IPS DF 6.9 (cell line): ENCODE data around the gene SEC24C.

Source experiments
- DNase-seq: peaks from one replicate; pipeline ENCODE4 v3.0.0-alpha.2; 2013; ENCODE audit warnings: low read depth, low spot score
- H3K27ac ChIP-seq: one replicate; pipeline ENCODE4 v1.5.1; 2013; ENCODE audit warnings: low read length, control low read depth
- H3K27me3 ChIP-seq: 2 replicates; pipeline ENCODE4 v1.6.1; 2013; ENCODE audit warnings: mild to moderate bottlenecking, low read length; ENCODE audit not compliant: control insufficient read depth, insufficient read depth
- H3K36me3 ChIP-seq: 2 replicates; pipeline ENCODE4 v1.6.1; 2013; ENCODE audit warnings: low read length; ENCODE audit not compliant: control insufficient read depth, insufficient read depth
- H3K4me1 ChIP-seq: 2 replicates; pipeline ENCODE4 v1.6.1; 2013; ENCODE audit warnings: low read length; ENCODE audit not compliant: control insufficient read depth, insufficient read depth
- H3K4me3 ChIP-seq: 2 replicates; pipeline ENCODE4 v1.5.1; 2013; ENCODE audit warnings: mild to moderate bottlenecking, low read length
- H3K9me3 ChIP-seq: 2 replicates; pipeline ENCODE4 v1.6.1; 2013; ENCODE audit warnings: low read length, inconsistent platforms; ENCODE audit not compliant: control insufficient read depth, insufficient read depth
- WGBS: extraction: QIAGEN DNeasy Blood & Tissue Kit; methylation state at CpG from one replicate; pipeline ENCODE4 v1.1.7; 2013; ENCODE audit warnings: mixed read lengths, missing lambda C conversion rate; ENCODE audit not compliant: insufficient read length, insufficient coverage; 5-methylcytosine and 5-hydroxymethylcytosine counted together

Gene SEC24C

GRCh38 chr10:73806176-73806950 lies 62.2 kb downstream of the SEC24C start:
- Histone ChIP-seq H3K4me3 (no peak overlapping the region), H3K27me3 (no peaks in the 10 kb centered on the region), H3K9me3 (no peaks in the 10 kb centered on the region), H3K4me1 (no peaks in the 10 kb centered on the region; the same call in 1 of the 2 replicates), H3K36me3 (peaks cover 27% of the 10 kb centered on the region), H3K27ac (no peak overlapping the region)
- no peak for DNase-seq
- WGBS: no CpG with 5 or more reads among the region's 14 CpGs

DNA sequence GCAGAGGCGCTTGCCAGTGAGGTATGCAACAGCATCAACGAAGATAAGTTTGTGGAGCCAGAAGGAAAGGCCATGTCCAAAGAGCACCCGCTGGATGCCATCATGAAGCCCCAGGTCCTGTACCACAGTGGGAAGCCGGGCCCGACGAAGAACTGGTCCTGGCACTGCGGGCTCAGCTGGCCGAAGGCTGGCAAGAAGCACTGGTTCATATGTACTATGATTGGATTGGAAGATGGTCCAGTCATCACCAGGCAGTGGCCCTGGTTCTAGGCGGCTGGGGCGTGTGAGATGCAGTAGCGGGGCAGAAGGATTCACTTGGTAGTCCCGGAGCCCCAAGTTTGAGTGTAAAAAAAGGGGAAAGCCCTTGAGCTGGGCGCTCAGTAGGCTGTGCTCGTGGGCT lies 63.3 kb downstream of the SEC24C start:
- no peaks in the 10 kb centered on the region; the same call in 1 of the 2 replicates for H3K4me1 ChIP-seq
- peaks cover 23% of the 10 kb centered on the region for H3K36me3 ChIP-seq
- no peak for DNase-seq
- no peak overlapping the region for H3K4me3 ChIP-seq
- whole genome bisulfite sequencing: no CpG with 5 or more reads among the region's 14 CpGs
- no peaks in the 10 kb centered on the region for H3K27me3 ChIP-seq
- no peaks in the 10 kb centered on the region for H3K9me3 ChIP-seq
- H3K27ac ChIP-seq: no peak overlapping the region

DNA sequence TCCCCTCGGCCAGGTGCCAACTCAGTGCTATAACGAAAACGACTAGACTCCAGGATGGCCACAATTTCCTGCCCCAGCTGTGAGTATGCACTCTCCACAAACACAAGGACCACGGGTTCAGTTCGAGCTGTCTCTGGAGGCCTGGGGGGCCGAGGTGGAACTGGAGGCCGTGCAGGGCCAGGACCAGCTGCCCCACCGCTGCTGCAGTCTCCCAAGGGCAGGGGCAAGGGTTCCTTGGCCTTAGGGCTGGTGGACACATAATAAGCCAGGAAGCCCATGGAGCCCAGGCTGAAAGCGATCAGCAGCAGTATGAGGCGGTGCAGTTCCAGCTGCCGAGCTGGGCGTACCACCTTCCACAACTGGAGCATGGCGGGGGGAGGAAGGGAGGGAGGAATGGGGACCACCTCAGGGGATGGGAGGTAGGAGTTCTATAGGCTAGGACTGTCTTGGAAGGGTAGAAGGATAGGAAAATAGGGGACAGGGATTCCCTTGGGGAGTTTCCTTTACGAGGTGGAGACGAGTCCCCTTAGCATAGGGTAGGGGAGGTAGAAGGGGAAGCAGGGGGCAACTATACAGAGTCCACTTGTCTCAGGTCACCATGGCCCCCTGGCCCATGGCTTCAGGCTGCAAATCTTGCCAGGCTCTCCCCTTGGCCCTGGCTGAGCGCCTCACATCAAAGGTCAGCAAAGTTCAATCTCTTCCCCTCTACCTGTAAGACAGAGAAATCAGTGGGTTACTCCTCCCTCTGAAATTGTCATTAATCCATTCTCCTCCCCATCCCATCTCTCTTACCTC lies 64.0 kb downstream of the SEC24C start:
- no peak overlapping the region for H3K4me3 ChIP-seq
- H3K4me1 ChIP-seq: no peaks in the 10 kb centered on the region; the same call in 1 of the 2 replicates
- H3K27me3 ChIP-seq: no peaks in the 10 kb centered on the region
- WGBS: no CpG with 5 or more reads among the region's 16 CpGs
- H3K27ac ChIP-seq: no peak overlapping the region
- H3K36me3 ChIP-seq: peaks cover 15% of the 10 kb centered on the region
- H3K9me3 ChIP-seq: no peaks in the 10 kb centered on the region
- DNase-seq: no peak

DNA sequence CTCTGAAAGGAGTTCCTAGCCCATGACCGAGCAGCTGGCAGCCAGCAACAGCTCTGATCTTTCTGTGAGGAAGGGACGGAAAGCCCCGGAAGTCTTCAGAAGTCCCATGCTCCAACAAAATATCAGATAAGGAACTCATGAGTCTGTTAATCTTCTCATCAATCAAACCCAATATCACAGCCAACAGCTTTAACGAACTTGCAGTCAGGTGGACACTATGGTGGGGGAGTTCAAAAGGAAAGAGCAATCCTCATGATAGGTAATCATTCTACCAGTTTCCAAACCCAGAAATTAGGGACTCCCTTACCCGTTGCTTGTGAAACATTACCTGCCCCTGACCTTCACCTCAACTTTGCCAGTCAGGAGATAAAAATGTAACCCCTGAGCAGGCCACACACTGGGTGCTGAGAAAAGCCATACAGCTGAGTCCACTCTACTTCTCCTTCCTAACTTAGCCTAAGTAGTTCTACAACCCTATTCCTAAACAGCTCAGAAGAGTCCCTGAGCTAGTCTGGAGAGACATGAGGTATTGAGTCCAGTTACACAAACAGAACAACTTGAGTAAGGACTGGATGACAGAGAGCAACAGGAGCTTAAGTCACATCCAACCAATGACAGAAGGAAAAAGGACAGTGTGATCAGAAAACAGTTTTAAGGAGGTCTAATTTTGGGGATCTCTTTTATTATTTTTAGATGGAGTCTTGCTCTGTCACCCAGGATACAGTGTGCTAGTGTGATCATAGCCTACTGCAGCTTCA lies 65.1 kb downstream of the SEC24C start:
- no CpG with 5 or more reads among the region's 5 CpGs for WGBS

GRCh38 chr10:73810358-73810734 lies 66.2 kb downstream of the SEC24C start:
- H3K27ac ChIP-seq: no peak overlapping the region

More for the DNA sequence above, 65.1 kb downstream of the SEC24C start:
- Histone ChIP-seq H3K27me3 (no peaks in the 10 kb centered on the region), H3K36me3 (peaks cover 9% of the 10 kb centered on the region), H3K4me3 (no peak overlapping the region), H3K4me1 (no peaks in the 10 kb centered on the region; the same call in 1 of the 2 replicates), H3K27ac (no peak overlapping the region), H3K9me3 (no peaks in the 10 kb centered on the region)
- DNase-seq: no peak

GRCh38 chr10:73810735-73811465 lies 66.7 kb downstream of the SEC24C start:
- no CpG with 5 or more reads among the region's 63 CpGs for WGBS
- no peak for DNase-seq

More at GRCh38 chr10:73810358-73810734, 66.2 kb downstream of the SEC24C start:
- no CpG with 5 or more reads among the region's 7 CpGs for WGBS
- Histone ChIP-seq H3K4me3 (no peak overlapping the region; the same call in 1 of the 2 replicates), H3K9me3 (no peaks in the 10 kb centered on the region), H3K4me1 (no peaks in the 10 kb centered on the region; the same call in 1 of the 2 replicates), H3K27me3 (no peaks in the 10 kb centered on the region), H3K36me3 (peaks cover 8% of the 10 kb centered on the region)
- no peak for DNase-seq

GRCh38 chr10:73812657-73813056 lies 68.5 kb downstream of the SEC24C start:
- Histone ChIP-seq H3K36me3 (peaks cover 11% of the 10 kb centered on the region), H3K9me3 (no peaks in the 10 kb centered on the region), H3K27me3 (no peaks in the 10 kb centered on the region), H3K4me3 (no peak overlapping the region), H3K4me1 (no peaks in the 10 kb centered on the region; the same call in 1 of the 2 replicates), H3K27ac (no peak overlapping the region)
- DNase-seq: no peak
- no CpG with 5 or more reads among the region's 4 CpGs for WGBS

More at GRCh38 chr10:73810735-73811465, 66.7 kb downstream of the SEC24C start:
- H3K4me3 ChIP-seq: peak overlapping the region; percentile 76
- peaks cover 4% of the 10 kb centered on the region for H3K36me3 ChIP-seq
- H3K9me3 ChIP-seq: no peaks in the 10 kb centered on the region
- H3K27ac ChIP-seq: no peak overlapping the region
- no peaks in the 10 kb centered on the region; the same call in 1 of the 2 replicates for H3K4me1 ChIP-seq
- H3K27me3 ChIP-seq: no peaks in the 10 kb centered on the region

- Histone ChIP-seq H3K27me3 (no peaks in the 10 kb centered on the region), H3K4me1 (no peaks in the 10 kb centered on the region; the same call in 1 of the 2 replicates), H3K4me3 (no peak overlapping the region), H3K36me3 (0 out of 2 replicates have a peak, but pooled peaks cover 9% of the 10 kb centered on the region), H3K9me3 (no peaks in the 10 kb centered on the region), H3K27ac (no peak overlapping the region)
- no CpG with 5 or more reads among the region's 7 CpGs for WGBS
- no peak for DNase-seq
Measured at GRCh38 chr10:73813333-73813732, 69.2 kb downstream of the SEC24C start.

DNA sequence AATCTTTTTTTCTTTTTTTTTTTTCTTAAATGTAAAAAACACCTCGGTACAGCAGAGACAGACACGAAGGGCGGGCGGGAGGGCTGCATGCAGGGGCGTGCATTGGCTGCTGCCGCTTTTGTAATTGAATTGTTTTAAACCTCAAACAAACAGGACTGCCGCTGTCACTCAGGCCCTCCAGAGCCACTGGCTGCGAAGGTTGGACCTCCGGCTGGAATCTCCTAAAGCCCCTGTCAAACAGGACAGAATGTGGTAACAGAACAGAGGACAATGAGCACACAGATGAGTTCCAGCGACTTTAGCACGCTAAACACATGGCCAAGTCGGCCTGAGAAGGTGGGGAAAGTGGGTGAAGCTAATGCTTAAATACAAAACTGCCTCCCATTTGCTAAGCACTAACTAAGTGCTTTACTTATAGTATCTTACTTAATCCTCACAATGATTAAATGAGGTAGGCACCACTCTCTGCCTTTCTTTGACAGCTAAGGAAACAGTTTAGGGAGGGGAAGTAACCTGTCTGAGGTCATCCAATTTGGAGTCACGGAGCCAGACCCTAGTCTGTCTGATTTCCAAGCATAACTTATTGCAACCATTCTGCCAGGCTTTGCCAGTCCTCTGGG lies 70.2 kb downstream of the SEC24C start:
- H3K27ac ChIP-seq: no peak overlapping the region
- DNase-seq: no peak
- WGBS: no CpG with 5 or more reads among the region's 13 CpGs
- H3K4me3 ChIP-seq: no peak overlapping the region
- no peaks in the 10 kb centered on the region; the same call in 1 of the 2 replicates for H3K4me1 ChIP-seq
- no peaks in the 10 kb centered on the region for H3K27me3 ChIP-seq
- H3K36me3 ChIP-seq: peaks cover 10% of the 10 kb centered on the region; the same call in 1 of the 2 replicates
- no peaks in the 10 kb centered on the region for H3K9me3 ChIP-seq
